A549 (cell line): ENCODE results near the gene TDRD1. TPM values are rescaled to one million over a fixed set of nuclear protein-coding genes. Genes with fewer than 3 reads are reported as not detected.

Experiments used
- ATAC-seq, 2 experiments: fragments of 200-7000 bp in 1 of 2; fragments of >200 bp in 1 of 2; cut with Nextera tagmentation in 1 of 2; cut with Tn5 transposase in 1 of 2; 3 replicates each; pipeline versions ENCODE4 v1.8.0 to v1.9.1; 2018 to 2020; ENCODE audit warnings: mild to moderate bottlenecking in 1 of 2, moderate library complexity in 1 of 2
- CTCF ChIA-PET: fragments of 300-600 bp; sonication (Branson Sonifier 250); formaldehyde crosslinking; extraction: SDS; loops from one replicate; lab custom pipeline; 2021; ENCODE audit warnings: antibody characterized with exemption, inconsistent platforms; lab: Yijun Ruan, JAX
- POLR2A ChIA-PET: fragments of 350-600 bp; formaldehyde crosslinking; extraction: SDS; loops from one replicate; lab custom pipeline; 2021; ENCODE audit warnings: antibody characterized with exemption, inconsistent platforms; lab: Yijun Ruan, JAX
- DNase-seq, 2 experiments: peaks; one replicate each; pipeline versions ENCODE4 v3.0.0 to v3.0.0-alpha.2; 2011 to 2016; ENCODE audit warnings: low read depth in 1 of 2, low spot score in 1 of 2
- FAIRE-seq: peaks from 2 replicates; lab custom pipeline; 2011; peaks lifted over from hg19 to GRCh38; lab: Jason Lieb, UNC
- H3K27ac ChIP-seq, 2 experiments: fragments of >200 bp; sonication (Bioruptor Twin); formaldehyde crosslinking; 3 replicates each; pipeline ENCODE4 v1.5.1; 2016 to 2017
- H3K4me1 ChIP-seq: fragments of >200 bp; sonication (Bioruptor Twin); formaldehyde crosslinking; 3 replicates; pipeline ENCODE4 v1.6.1; 2016
- H3K4me2 ChIP-seq: fragments of >200 bp; sonication (Bioruptor Twin); formaldehyde crosslinking; 3 replicates; pipeline ENCODE4 v1.6.1; 2016
- H3K4me3 ChIP-seq: fragments of >200 bp; sonication (Bioruptor Twin); formaldehyde crosslinking; 3 replicates; pipeline ENCODE4 v1.5.1; 2016
- H3K9me3 ChIP-seq: fragments of >200 bp; sonication (Bioruptor Twin); formaldehyde crosslinking; 3 replicates; pipeline ENCODE4 v1.6.1; 2016
- BCL3 ChIP-seq: fragments of >200 bp; sonication (Bioruptor Twin); formaldehyde crosslinking; IDR thresholded peaks from 3 replicates; pipeline ENCODE4 v1.6.1; 2016
- BHLHE40 ChIP-seq: IDR thresholded peaks from 2 replicates; pipeline ENCODE4 v1.6.1; 2012; ENCODE audit warnings: low read depth, low read length, inconsistent platforms
- EHF ChIP-seq: fragments of 250-450 bp; sonication (Bioruptor Pico); IDR thresholded peaks from 2 replicates; pipeline ENCODE4 v1.5.0; 2020; ENCODE audit warnings: mild to moderate bottlenecking
- ESRRA ChIP-seq: fragments of 150-350 bp; IDR thresholded peaks from 2 replicates; pipeline ENCODE4 v1.6.1; 2014; ENCODE audit warnings: mild to moderate bottlenecking, low read length, borderline replicate concordance
- FOSL2 ChIP-seq, 2 experiments: fragments of 450-650 bp in 1 of 2; fragments of >200 bp in 1 of 2; sonication (Bioruptor Twin) in 1 of 2; formaldehyde crosslinking; IDR thresholded peaks; 2 replicates each; pipeline versions ENCODE4 v1.5.0 to v1.6.1; 2016 to 2020; ENCODE audit warnings: mild to moderate bottlenecking in 1 of 2, moderate library complexity in 1 of 2
- HEYL ChIP-seq: fragments of 250-450 bp; sonication (Bioruptor Pico); IDR thresholded peaks from 2 replicates; pipeline ENCODE4 v1.8.0; 2021; ENCODE audit warnings: mild to moderate bottlenecking, moderate library complexity
- HOXB13 ChIP-seq: fragments of 250-450 bp; sonication (Bioruptor Pico); IDR thresholded peaks from 2 replicates; pipeline ENCODE4 v1.5.0; 2020; ENCODE audit warnings: low read depth, mild to moderate bottlenecking, moderate library complexity
- HOXB5 ChIP-seq: fragments of 250-450 bp; sonication (Bioruptor Pico); IDR thresholded peaks from 2 replicates; pipeline ENCODE4 v1.5.0; 2020; ENCODE audit warnings: mild to moderate bottlenecking, moderate library complexity
- JUN ChIP-seq, 2 experiments: fragments of >200 bp; sonication (Bioruptor Twin); formaldehyde crosslinking; IDR thresholded peaks; 2 replicates in 1 of 2; 3 replicates in 1 of 2; pipeline ENCODE4 v1.6.1; 2016 to 2017
- JUNB ChIP-seq: fragments of >200 bp; sonication (Bioruptor Twin); formaldehyde crosslinking; IDR thresholded peaks from 2 replicates; pipeline ENCODE4 v1.6.1; 2016
- MYC ChIP-seq: IDR thresholded peaks from 2 replicates; pipeline ENCODE4 v1.6.1; 2012; ENCODE audit warnings: mild to moderate bottlenecking, inconsistent platforms, low read length, improper control_type of control experiment, borderline replicate concordance
- NPAS2 ChIP-seq: fragments of 250-450 bp; sonication (Bioruptor Pico); IDR thresholded peaks from 2 replicates; pipeline ENCODE4 v1.8.0; 2022; ENCODE audit warnings: mild to moderate bottlenecking, moderate library complexity, borderline replicate concordance
- RAD21 ChIP-seq, 2 experiments: fragments of >200 bp in 1 of 2; sonication (Bioruptor Twin) in 1 of 2; formaldehyde crosslinking in 1 of 2; IDR thresholded peaks in 1 of 2; conservative IDR thresholded peaks in 1 of 2; 2 replicates in 1 of 2; 3 replicates in 1 of 2; pipeline ENCODE4 v1.6.1; 2012 to 2018; ENCODE audit warnings: inconsistent platforms in 1 of 2
- RARB ChIP-seq: fragments of 250-450 bp; sonication (Bioruptor Pico); IDR thresholded peaks from 2 replicates; pipeline ENCODE4 v1.8.0; 2021; ENCODE audit warnings: mild to moderate bottlenecking, moderate library complexity
- REST ChIP-seq: fragments of 200-600 bp; sonication (generic); IDR thresholded peaks from 2 replicates; pipeline ENCODE4 v1.6.1; 2016; ENCODE audit warnings: antibody characterized with exemption, mild to moderate bottlenecking, moderate library complexity
- RFX5 ChIP-seq: fragments of 450-650 bp; IDR thresholded peaks from 2 replicates; pipeline ENCODE4 v1.7.1; 2014; ENCODE audit warnings: antibody characterized with exemption, mild to moderate bottlenecking, moderate library complexity
- RNF2 ChIP-seq: fragments of 200-600 bp; sonication (generic); IDR thresholded peaks from 2 replicates; pipeline ENCODE4 v1.6.1; 2016; ENCODE audit warnings: low read depth, mild to moderate bottlenecking, antibody characterized with exemption, moderate library complexity, borderline replicate concordance
- SMC3 ChIP-seq: fragments of >200 bp; sonication (Bioruptor Twin); formaldehyde crosslinking; IDR thresholded peaks from 3 replicates; pipeline ENCODE4 v1.6.1; 2018; ENCODE audit warnings: inconsistent platforms
- SREBF2 ChIP-seq: fragments of 450-650 bp; IDR thresholded peaks from 2 replicates; pipeline ENCODE4 v1.6.1; 2014; ENCODE audit warnings: mild to moderate bottlenecking, moderate library complexity
- TP53 ChIP-seq: fragments of 250-450 bp; sonication (Bioruptor Pico); IDR thresholded peaks from 2 replicates; pipeline ENCODE4 v1.5.0; 2021; ENCODE audit warnings: mild to moderate bottlenecking, moderate library complexity
- ZFP36 ChIP-seq: fragments of 450-650 bp; IDR thresholded peaks from 2 replicates; pipeline ENCODE4 v1.6.1; 2014; ENCODE audit warnings: borderline replicate concordance; ENCODE audit not compliant: partially characterized antibody
- WGBS: methylation state at CpG from one replicate; pipeline ENCODE4 v1.1.6; 2017; ENCODE audit errors: missing lambda C conversion rate; 5-methylcytosine and 5-hydroxymethylcytosine counted together
- polyA plus RNA-seq, 4 experiments: library from polyadenylated mRNA; depleted of rRNA in 3 of 4; stranded (reverse); fragments of >200 nt; fragmentation: RNase III in 1 of 4; extraction: RNeasy Plus Mini Kit Qiagen cat#74134 plus additional on column Dnase treatment in 1 of 4; gene quantifications; 2 replicates in 3 of 4; 3 replicates in 1 of 4; pipeline ENCODE4 v1.2.3, GENCODE V29; 2011 to 2017
- TF ChIP-seq, protein P1 (sequence below): fragments of 450-650 bp; IDR thresholded peaks from 2 replicates; pipeline ENCODE4 v1.6.1; 2014; ENCODE audit warnings: antibody characterized with exemption
- TF ChIP-seq, protein P2 (sequence below): fragments of 250-450 bp; sonication (Bioruptor Pico); IDR thresholded peaks from 2 replicates; pipeline ENCODE4 v1.5.0; 2021; ENCODE audit warnings: mild to moderate bottlenecking, moderate library complexity, borderline replicate concordance
- TF ChIP-seq, protein P3 (sequence below): IDR thresholded peaks from 2 replicates; pipeline ENCODE4 v1.6.1; 2012
- TF ChIP-seq, protein P4 (sequence below): fragments of 250-450 bp; sonication (Bioruptor Pico); IDR thresholded peaks from 2 replicates; pipeline ENCODE4 v1.5.0; 2020; ENCODE audit warnings: low read depth, mild to moderate bottlenecking, moderate library complexity

TDRD1 gene
- polyA plus RNA-seq, 2 of the 4 experiments (the other 2 are of a cell fraction), result not detected

DNA sequence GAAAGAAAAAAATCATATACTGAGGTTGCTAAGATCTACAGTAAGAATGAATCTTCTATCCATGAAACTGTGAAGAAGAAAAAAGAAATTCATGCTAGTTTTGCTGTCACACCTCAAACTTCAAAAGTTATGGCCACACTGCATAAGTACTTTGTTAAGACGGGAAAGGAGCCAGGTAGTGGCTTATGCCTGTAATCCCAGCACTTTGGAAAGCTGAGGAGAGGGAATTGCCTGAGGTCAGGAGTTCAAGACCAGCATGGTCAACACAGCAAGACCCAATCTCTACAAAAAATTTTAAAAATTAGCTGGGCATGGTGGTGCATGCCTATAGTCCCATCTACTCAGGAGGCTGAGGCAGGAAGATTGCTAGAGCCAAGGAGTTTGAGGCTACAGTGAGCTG lies 27.3 kb upstream of the TDRD1 start (continued):
- no peak for TF ChIP-seq ESRRA
- TF ChIP-seq ZFP36, result no peak
- TF ChIP-seq, protein P1, sequence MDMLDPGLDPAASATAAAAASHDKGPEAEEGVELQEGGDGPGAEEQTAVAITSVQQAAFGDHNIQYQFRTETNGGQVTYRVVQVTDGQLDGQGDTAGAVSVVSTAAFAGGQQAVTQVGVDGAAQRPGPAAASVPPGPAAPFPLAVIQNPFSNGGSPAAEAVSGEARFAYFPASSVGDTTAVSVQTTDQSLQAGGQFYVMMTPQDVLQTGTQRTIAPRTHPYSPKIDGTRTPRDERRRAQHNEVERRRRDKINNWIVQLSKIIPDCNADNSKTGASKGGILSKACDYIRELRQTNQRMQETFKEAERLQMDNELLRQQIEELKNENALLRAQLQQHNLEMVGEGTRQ, result no peak
- TF ChIP-seq BHLHE40, result no peak
- TF ChIP-seq HOXB5 (CRISPR knock-in tag), result no peak
- no peak for TF ChIP-seq RFX5
- TF ChIP-seq REST, result no peak

- peaks cover 4% of the 10 kb centered on the region; the same call in 2 of the 3 replicates for H3K4me1 ChIP-seq
- ATAC-seq (no peak), DNase-seq (peak in 1 of 2 experiments; percentile 22), FAIRE-seq (no peak)
- no peak overlapping the region for H3K4me2 ChIP-seq
- H3K9me3 ChIP-seq, result no peaks in the 10 kb centered on the region
- ChIA-PET CTCF (interaction anchor here (0.6 kb wide), 1 partner anchor 17 kb away, joined by 3 read pairs; no protein-coding TSS in a partner anchor), POLR2A (no interaction called here)
- H3K4me3 ChIP-seq, result no peak overlapping the region
- no peak overlapping the region for H3K27ac ChIP-seq
- WGBS, result 72% methylated on average over 2 of the region's 2 CpGs
- TF ChIP-seq JUNB (no peak), JUN (IDR thresholded peaks at IDR 0.05) (no peak), BCL3 (no peak), RARB (no peak), MYC (no peak), BHLHE40 (no peak), RAD21 (conservative IDR thresholded peaks at IDR 0.05 in 1 of 2, IDR thresholded peaks at IDR 0.05 in 1 of 2) (no peak), NPAS2 (no peak), HOXB13 (CRISPR knock-in tag) (no peak), RNF2 (no peak), SREBF2 (no peak), EHF (CRISPR knock-in tag) (no peak), FOSL2 (IDR thresholded peaks at IDR 0.05) (no peak), FOSL2 (CRISPR knock-in tag; IDR thresholded peaks at IDR 0.05) (no peak), ESRRA (no peak), SMC3 (no peak), HEYL (no peak), TP53 (no peak)
- TF ChIP-seq, protein P2, sequence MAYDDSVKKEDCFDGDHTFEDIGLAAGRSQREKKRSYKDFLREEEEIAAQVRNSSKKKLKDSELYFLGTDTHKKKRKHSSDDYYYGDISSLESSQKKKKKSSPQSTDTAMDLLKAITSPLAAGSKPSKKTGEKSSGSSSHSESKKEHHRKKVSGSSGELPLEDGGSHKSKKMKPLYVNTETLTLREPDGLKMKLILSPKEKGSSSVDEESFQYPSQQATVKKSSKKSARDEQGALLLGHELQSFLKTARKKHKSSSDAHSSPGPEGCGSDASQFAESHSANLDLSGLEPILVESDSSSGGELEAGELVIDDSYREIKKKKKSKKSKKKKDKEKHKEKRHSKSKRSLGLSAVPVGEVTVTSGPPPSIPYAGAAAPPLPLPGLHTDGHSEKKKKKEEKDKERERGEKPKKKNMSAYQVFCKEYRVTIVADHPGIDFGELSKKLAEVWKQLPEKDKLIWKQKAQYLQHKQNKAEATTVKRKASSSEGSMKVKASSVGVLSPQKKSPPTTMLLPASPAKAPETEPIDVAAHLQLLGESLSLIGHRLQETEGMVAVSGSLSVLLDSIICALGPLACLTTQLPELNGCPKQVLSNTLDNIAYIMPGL (CRISPR knock-in tag), result no peak
- TF ChIP-seq, protein P3, sequence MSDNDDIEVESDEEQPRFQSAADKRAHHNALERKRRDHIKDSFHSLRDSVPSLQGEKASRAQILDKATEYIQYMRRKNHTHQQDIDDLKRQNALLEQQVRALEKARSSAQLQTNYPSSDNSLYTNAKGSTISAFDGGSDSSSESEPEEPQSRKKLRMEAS, result no peak
- TF ChIP-seq, protein P4, sequence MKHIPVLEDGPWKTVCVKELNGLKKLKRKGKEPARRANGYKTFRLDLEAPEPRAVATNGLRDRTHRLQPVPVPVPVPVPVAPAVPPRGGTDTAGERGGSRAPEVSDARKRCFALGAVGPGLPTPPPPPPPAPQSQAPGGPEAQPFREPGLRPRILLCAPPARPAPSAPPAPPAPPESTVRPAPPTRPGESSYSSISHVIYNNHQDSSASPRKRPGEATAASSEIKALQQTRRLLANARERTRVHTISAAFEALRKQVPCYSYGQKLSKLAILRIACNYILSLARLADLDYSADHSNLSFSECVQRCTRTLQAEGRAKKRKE (CRISPR knock-in tag), result no peak
These were observed 21.2 kb upstream of the TDRD1 start for GRCh38 chr10:114157912-114158311.
